Stimulated activated CD4-positive, alpha-beta T cell treated with anti-CD3 and anti-CD28 coated beads, Interleukin-4, amount 100 ng/mL, for 24 hours (primary cell): ENCODE data around the gene ANKMY1.
"Not testable (repeated sequence)": the region's sequence is repeated elsewhere in the genome, so short reads cannot be mapped to it uniquely, and the experiment has no call there.

Source experiments
- DNase-seq: peaks from one replicate; pipeline ENCODE4 v3.0.0-alpha.2; 2020

Gene ANKMY1

DNA sequence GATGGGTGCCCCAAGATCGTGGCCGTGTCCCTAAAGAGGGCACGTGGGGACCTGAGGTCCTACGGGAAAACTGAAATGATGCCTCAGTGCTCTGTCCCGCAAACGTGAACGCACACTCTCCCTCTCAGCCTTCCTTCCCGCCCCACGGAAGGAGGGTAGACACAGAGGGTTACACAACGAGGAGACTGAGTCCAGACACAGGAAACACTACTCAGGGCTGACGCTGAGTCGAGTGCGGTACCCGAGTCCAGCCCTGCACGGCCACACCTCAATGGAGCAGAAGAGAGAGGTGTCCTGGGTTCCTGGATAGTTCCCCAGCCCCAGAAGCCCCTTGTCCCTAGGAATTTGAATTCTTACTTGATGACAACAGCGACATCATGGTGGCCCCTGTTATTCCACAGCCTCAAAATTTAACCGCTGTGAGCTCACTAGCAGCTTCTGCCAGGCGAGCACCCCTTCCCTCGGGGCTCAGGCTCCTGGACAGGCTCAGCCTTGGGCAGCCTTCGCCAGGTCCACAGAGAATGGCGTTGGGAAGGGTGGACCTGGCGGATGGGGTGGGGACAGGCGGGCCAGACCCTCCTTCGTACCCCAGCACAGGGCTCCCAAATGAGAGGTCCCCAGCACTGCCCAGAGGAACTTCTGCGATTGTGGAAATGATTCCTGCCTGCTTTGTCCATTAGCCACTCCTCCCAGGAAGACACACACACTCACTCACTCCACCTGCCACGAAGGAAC lies 9.5 kb upstream of the ANKMY1 start:
- peak; percentile 23 for DNase-seq

DNA sequence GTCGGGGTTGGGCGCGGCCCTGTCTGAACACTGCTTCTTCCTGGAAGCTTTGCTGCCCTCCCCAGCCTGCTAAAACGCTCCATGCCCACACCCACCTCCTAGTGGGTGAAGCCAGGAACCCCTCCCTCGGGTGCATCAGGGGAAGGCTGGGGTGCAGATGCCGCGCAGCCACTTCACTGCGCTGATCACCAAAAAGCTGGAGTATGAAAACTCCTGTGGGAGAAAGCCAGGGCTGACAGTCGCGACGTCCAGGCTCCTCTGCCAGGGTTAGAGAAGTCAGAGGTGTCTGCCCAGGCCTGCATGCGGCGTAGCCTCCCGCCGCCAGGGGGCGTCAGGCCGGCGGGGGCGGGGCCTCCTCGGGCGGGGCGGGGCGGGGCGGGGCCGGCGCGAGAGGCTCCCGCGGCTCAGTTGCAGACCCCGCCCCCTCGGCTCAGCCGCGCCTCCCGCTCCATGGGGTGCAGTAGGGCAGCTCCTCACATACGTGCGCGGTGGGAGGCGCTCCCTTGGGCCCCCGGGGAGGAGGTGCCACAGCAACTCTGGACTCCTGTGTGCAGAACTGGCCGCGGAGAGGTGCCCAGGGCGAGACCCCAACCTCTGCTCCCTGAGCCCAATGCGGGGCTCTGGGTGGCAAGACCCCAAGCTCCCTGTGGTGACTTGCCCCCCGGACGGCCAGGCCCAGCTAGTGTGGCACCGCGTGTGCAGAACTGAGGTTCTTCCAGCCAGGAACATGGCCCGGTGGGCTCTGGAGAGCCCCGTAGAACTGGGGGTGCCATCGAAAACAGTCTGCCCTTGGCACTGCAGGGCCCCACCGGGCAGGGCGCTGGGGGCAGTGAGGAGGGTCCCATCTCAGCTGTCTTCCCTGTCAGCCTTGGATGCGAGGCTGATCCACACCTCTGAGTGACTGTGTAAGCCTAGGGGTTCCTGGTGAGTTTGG lies 8.7 kb upstream of the ANKMY1 start:
- peak; percentile 93 for DNase-seq

DNA sequence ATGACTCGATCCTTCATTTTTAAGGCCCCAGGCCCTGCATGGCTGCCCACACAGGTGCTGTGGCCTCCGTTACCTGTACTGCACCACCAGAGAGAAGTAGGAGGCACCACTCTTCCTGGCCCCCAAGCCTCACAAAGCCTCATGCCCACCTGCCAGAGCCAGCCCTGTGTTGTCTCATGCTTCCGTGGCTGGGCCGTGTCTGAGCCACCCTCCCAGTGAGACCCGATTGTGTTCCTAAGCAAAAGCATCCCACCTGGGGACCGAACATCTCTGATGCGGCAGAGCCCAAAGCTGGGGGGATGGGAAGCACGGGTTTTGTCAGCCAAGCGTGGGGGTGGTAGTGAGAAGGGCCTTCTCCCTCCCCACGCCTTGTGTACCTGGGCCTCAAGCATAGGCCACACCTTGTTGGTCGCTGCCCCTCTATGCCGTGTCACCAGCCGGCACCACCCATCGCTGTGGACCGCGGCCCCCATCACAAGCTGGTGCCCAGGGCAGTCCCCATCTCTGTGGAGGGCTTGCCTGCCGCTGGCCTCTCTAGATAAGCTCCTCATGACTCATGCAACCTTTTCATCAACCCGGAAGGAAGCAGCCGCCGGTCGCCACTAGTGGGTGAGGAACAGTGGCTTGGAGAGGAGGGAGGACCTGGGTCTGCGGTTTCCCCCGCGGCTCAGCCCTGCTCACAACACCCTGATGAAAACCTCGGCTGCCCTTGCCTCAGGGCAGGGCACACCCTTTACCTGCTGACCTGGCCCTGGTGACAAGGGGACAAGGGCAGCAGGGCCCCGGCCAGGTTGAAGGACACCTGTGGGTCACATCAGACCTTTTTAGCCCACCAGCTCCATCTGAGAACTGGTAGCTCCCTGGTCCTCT lies 7.8 kb upstream of the ANKMY1 start:
- peak; percentile 90 for DNase-seq

DNA sequence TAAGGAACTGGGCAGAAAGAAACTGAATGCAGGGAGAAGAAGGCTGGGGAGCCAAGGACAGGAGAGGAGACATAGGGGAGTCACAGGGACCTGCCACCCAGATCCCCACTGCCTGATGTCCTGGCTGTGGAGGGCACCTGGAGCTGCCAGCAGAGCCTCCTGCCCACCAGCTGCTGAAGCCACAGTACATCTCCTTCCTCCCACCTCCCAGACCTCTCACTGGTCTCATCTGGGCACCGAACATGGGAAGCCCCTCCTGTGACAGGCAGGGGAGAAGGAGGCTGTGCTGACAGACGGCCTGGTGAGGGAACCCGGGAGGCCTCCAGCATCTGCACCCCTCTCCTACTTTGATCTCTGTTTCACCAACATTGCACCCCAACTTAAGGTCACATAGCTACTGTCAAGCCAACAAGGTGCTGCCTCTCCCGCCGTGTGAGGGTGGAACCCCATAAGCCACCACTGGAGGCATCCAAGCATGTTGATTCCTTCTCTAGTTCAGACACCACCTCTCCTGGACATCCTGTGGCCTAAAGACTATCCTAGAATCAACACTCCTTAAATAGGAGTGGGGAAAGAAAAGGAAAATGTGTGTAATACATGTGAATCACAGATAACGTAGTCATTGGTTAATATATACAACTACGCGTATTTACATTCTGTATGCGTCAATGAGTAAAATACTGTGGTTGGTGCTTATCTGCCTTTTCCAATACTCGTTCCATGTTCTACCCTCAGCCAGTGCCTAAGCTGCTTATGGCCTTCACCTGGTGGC lies 7.0 kb upstream of the ANKMY1 start:
- DNase-seq: peak; percentile 49

DNA sequence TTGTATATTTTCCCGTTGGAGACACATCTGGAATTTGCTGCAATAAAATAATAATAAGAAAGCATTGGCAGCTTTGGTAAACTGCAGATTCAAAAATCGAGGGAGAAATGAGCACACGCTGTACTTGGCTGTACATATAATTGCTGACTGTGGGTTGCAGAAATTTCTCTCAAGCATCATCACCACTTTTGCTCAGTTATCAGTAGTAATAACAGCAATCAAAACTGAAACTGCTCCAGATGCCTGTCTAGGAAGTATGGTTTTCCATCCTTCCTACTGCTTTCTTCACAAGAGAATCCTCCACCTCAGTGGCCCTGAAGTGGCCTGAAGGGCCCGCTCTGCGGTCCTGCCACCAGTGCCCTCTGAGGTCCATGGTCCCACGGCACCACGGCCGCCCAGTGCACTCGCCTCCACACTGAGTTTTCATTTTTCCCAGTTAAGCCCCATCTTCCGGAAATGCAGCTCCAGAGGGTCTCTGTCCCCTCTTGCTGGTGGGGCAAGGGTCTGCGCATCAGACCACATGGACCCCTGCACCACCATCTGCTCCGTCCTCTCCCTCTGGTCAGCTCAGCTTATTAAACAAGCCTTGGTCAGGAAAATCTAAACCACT lies 6.3 kb upstream of the ANKMY1 start:
- DNase-seq: no peak

DNA sequence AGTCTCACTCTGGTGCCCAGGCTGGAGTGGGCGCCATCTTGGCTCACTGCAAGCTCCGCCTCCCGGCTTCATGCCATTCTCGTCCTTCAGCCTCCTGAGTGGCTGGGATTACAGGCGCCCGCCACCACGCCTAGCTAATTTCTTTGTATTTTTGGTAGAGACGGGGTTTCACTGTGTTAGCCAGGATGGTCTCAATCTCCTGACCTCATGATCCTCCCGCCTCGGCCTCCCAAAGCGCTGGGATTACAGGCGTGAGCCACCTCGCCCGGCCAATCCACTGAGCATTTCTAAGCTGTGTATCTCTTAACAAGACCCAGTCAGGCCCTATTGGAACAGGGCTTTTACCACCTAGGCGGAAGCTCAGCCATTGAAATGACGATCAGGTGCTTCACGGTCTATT lies 5.4 kb upstream of the ANKMY1 start:
- DNase-seq: not testable (repeated sequence)

DNA sequence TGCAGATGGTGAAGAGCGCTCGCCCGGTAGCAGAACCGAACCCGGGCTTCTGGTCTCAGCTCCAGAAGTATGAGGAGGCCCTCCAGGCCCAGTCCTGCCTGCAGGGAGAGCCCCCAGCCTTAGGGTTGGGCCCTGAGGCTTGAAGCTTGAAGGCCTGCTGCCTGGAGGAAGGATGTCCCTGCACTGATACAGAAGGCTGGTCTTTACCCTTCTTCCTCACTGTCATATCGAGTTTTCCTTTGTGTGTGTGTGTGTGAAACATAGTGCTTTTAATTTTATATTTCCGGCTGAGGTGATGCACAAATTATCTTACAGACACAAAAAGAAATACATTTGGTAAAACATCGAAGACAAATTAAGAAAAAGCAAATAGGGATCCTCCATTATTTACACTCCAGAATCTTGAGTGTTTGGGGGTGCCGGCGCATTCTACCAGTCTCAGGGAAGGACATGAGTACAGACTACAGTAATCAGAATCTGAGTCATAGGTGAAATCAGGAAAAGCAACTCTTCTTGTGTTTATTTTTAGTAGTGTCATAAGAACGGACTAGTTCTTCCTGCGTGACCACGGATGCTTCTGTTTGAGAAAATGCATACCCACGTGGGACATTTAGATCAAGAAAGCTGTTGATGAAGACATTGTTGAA lies 3.7 kb upstream of the ANKMY1 start:
- DNase-seq: peak; percentile 24

DNA sequence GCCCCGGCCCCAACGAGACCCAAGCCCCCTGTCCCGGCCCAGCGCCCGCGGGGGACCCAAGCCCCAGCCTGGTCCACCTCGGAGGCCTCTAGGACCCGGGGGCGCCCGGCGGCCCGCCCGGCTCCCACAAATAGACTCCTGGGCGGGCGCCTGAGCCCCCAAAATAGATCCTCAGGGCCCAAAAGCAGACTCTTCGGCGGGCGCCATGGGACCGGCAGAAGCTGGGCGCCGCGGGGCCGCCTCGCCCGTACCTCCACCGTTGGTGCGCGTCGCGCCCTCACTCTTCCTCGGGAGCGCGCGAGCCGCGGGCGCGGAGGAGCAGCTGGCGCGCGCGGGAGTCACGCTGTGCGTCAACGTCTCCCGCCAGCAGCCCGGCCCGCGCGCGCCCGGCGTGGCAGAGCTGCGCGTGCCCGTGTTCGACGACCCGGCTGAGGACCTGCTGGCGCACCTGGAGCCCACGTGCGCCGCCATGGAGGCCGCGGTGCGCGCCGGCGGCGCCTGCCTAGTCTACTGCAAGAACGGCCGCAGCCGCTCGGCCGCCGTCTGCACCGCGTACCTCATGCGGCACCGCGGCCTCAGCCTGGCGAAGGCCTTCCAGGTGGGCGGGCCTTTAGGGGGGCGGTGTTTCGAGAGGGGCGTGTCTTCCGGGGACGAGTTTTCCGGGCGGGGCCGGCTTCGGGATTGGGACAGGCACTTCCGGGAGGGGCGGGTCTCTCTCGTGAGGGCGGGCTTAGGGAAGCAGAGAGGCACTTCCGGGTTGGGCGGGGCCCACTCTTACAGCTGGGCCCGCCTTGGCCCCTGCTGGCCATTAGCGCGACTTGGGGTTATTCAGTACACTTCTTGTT lies 2.9 kb upstream of the ANKMY1 start:
- peak; percentile 100 for DNase-seq

DNA sequence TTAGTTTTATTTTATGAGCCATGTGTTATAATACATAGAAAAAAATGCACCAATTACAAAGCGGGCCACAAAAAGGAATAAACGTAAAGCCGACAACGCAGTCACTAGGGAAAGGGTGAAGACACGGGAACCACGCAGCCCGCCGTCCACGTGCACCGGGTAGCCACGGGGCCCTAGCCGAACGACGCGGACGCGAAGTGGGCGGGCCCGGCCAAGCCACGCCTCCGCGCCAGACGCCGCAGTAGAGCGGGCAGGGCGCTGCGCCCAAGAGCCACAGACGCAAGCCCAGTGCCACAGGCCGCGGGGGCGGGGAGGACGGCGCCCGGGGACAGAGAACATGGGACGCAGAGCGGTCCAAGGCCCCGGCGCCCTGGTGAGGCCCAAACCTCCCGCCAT lies 2.3 kb upstream of the ANKMY1 start, which contains the start of gene DUSP28:
TSS of gene DUSP28 (plus strand) at position 274 of the 396 bp plus-strand sequence. CDS start 328 bp downstream, outside the sequence.
- DNase-seq: peak; percentile 90

DNA sequence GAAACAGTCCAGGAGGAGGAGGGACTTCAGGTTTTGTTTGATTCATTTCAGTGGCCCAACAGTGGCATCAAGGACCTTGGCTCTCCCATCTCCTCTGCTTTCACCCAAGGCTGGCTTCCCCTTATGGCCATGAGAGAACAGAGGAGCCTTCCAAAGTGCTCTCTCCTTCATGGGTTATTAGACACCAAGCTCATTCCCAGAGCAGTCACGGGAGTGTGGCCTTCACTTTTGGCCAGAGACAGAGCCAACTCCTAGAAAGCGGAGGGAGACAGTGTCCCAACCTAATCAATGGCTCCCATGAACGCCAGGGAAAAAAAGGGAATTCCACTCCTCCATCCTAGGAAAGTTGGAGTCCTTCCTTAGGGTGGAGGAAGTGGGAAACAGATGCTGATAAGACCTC lies 1.5 kb upstream of the ANKMY1 start:
- DNase-seq: peak; percentile 9

DNA sequence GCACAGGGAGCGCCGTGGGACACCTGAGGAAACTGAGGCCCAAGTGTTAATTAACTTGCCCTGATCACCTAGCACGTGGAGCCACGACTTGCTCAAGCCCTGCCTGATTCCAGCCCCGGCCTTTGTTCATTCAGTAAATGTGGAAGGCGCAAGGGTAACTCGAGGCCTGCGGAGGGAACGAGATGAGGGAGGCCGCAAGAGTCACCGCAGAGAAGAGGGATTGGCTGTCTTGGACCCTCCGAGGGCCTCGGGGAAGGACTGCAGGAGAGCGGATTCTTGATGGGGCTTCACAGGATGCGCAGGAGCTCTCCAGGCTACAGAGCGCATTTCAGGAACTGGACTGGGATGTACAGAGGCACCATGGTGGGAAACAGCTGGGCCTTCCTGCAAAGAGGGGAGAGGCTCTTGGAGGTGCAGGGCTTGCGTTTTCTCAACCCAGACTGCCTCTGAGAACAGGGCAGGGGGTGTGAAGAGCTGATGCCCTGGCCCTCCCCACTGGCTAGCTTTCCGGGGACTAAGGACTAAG lies 511 bp upstream of the ANKMY1 start:
- no peak for DNase-seq

DNA sequence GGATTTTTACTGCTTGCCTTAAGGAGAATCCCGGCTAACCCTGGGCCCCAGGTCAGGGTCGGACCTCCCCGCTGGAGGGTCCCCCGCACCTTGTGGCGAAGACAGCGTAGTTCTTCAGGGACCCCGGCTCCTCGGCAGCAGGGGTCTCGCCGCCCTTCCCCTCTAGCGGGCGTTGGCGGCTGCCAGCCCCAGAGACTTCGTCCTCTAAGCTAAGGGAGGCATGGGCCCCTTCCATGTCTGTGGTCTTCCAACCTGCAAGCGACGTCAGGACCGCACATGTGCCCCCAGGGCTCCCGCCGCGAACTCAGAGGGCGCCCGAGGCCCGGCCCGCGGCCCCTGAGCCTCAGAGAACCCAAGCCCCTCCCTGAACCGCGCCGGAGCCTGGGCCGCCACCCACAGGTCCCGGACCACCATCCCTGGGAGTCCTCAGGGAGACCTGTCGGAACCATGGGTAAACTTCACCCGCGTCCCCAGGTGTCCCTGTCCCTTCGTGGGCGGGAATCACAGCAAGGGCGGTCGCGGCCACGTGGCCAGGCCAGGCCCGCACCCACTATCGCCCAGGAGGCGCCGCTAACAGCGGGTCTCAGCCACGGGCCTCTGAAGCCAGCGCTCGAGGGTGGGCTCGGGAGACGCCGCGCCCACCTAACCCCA lies 562 bp downstream of the ANKMY1 start:
- DNase-seq: no peak

DNA sequence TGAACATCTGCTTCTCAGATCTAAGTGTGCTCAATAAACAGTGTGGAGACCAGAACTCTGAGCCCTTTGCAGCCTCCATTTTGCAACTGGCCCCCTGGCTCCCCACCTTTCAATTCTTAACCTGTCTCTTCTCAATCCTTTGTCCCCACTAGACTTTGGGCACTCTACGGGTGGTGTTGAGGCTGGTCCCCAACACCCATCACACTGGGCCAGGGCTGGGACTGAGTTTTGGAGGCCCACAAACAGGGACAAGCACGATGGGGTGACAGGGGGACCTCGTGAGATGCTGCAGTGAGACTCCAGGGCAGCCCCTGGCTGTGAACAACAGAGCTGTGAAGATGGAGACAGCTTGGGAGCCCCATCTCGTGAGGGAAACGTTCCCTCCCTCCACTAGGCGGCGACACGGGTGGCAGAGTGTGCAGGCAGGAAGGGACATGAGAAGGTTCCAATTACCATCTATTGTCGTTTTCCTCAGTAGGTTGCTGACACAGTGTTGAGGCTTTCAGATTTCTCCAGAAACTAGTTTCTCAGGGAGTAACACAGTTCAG lies 1.2 kb downstream of the ANKMY1 start:
- DNase-seq: peak; percentile 73

DNA sequence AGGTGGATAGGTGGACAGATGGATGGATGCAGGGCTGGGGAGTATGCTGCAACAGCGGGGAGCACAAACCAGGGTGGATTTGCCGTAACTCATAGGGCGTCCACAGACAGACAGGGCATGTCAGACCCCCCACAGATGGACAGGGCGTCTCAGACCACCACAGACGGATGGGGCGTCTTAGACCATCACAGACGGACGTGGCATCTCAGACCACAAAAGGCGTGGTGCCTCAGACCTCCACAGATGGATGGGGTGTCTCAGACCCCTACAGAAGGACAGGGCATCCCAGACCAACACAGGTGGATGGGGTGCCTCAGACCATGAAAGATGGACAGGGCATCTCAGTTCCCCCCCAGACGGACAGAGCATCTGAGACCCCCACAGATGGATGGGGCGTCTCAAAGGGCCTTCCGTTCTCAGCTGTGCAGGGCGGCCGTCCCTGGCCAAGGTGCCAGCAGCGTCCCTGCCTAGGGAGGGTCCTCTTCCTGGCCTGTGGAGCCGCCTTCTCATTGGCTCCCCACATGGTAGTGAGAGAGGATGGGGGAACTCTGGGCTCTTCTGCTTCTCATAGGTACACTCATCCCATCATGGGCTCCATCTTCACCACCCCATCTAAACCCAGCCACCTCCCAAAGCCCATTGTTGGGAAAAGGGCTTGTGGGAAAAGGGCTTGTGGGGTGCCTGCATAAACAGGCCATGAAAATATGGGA lies 2.1 kb downstream of the ANKMY1 start:
- no peak for DNase-seq

DNA sequence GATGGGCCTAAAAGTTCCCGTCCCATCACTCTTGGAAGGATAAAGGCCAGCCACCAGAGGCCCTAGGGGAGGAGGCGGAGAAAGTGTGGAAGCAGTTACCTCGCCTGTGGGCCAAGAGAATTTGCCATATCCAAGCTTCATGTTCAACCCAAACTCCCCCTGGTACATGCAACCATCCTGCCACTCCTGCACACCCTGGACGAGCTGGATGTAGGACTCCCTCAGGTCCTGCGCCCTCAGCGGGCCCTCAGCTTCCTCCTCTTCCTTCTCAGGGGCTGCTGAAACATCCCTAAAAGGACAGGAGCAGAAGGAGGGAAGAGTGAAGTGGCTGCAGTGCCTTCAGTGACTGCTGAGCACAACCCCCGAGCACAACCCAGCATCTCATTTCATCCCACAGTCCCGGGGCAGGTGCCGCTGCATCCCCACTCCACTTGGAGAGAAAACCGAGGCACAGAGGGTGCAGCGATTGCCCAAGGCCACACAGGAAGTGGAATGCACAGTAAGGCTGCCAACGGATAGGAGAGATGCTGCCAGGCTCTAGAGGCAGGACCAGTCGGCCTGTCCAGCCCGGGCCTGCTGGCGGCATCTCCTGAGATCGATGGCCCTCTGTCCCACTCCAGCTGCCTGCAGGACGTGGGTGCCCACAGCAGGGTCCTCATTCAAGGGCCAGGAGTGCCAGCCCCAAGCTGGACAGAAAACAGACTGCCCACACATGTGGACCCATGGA lies 2.9 kb downstream of the ANKMY1 start:
- DNase-seq: no peak

DNA sequence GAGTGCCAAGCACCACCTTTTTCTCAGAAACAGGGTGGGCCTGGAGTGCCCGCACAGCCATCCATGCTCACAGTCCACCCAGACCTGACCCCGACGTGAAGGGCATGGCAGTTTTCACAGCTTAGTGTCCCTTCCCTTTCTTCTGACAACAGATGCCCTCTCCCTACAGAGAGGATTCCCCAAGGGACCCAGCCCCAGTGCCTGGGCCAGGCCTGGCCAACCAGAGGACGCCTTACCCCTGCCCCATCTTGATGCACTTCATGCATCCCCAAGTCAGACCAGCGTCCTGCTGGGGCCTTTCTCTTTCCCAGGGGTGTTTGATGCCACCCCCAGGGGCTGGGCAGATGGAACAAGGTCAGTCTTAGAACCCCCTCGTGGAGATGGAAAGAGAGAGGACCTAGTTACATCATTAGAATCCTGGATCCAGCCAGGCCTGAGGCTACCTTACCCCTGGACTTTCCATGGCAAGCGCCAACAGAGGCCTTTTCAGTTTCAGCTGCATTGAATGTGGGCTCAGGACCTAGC lies 3.8 kb downstream of the ANKMY1 start:
- DNase-seq: no peak

DNA sequence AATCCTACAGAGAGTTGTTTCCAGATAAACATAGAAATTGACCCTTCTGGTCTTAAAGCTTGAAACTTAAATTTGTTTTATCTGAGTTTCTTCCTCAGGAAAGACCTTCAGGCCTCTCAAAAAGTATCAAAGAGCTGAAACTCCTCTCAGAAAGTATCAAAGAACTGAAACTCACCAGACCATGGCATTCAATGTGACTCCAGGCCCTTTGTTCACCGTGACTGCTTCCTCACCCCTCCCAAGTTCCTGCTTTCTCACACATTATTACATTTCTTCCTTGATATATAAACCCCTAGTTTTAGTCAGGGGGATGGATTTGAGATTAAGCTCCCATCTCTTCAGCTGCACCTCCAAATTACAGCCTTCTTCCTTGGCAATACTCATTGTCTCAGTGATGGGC lies 6.0 kb downstream of the ANKMY1 start:
- no peak for DNase-seq
